ENCODE data around the gene CUX1.

Gene CUX1, protein sequence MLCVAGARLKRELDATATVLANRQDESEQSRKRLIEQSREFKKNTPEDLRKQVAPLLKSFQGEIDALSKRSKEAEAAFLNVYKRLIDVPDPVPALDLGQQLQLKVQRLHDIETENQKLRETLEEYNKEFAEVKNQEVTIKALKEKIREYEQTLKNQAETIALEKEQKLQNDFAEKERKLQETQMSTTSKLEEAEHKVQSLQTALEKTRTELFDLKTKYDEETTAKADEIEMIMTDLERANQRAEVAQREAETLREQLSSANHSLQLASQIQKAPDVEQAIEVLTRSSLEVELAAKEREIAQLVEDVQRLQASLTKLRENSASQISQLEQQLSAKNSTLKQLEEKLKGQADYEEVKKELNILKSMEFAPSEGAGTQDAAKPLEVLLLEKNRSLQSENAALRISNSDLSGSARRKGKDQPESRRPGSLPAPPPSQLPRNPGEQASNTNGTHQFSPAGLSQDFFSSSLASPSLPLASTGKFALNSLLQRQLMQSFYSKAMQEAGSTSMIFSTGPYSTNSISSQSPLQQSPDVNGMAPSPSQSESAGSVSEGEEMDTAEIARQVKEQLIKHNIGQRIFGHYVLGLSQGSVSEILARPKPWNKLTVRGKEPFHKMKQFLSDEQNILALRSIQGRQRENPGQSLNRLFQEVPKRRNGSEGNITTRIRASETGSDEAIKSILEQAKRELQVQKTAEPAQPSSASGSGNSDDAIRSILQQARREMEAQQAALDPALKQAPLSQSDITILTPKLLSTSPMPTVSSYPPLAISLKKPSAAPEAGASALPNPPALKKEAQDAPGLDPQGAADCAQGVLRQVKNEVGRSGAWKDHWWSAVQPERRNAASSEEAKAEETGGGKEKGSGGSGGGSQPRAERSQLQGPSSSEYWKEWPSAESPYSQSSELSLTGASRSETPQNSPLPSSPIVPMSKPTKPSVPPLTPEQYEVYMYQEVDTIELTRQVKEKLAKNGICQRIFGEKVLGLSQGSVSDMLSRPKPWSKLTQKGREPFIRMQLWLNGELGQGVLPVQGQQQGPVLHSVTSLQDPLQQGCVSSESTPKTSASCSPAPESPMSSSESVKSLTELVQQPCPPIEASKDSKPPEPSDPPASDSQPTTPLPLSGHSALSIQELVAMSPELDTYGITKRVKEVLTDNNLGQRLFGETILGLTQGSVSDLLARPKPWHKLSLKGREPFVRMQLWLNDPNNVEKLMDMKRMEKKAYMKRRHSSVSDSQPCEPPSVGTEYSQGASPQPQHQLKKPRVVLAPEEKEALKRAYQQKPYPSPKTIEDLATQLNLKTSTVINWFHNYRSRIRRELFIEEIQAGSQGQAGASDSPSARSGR (N-terminal part only)

DNA sequence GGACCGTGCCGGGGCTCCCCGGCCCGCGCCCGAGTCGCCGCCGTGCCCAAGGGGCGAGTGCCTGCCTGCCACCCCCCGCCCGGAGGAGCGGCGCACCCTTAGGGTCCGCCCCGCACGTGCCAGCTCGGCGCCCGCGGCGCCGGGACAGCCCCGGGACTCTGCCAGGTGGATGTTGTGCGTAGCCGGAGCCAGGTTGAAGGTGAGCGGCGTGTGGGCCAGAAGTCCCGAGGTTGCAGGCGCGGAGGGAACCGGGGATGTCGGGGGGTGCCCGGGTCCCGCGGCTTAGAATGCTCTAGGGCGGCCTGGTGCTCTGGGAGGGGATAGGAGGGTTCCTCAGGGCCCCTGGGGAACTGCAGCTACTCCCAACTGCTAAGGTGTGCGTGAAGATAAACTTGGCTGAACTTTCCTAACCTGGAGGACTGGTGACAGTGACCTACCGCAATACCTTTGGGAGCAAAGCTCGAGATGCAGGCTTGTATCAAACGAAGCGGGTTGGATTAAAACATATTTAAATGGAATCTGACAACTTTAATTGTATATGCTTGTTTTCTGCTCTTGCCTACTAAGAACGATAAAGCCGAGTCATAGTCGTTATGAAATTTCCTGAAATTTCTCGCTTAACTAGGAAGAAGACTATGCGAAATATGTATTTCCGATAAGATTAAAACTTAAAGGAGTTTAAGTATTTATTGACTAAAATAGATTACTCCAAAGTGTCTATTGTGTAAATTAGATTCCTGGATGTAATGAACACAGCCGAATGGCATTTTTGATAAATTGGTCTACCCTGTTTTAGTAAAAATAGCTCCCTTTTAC lies at the start of gene CUX1:
CUX1 (plus strand) TSS at position 156 of the 816 bp plus-strand sequence; CDS start at position 170, 14 bp downstream.
- DNase-seq (ENCODE audit: low read depth in 1 of 2, low spot score in 1 of 2) = peak in 1 of 2 donors; percentile 21

- no peak for DNase-seq (ENCODE audit: low read depth in 1 of 2, low spot score in 1 of 2)
Observed at GRCh38 chr7:101768280-101768679, 49.1 kb upstream of the CUX1 start.

DNA sequence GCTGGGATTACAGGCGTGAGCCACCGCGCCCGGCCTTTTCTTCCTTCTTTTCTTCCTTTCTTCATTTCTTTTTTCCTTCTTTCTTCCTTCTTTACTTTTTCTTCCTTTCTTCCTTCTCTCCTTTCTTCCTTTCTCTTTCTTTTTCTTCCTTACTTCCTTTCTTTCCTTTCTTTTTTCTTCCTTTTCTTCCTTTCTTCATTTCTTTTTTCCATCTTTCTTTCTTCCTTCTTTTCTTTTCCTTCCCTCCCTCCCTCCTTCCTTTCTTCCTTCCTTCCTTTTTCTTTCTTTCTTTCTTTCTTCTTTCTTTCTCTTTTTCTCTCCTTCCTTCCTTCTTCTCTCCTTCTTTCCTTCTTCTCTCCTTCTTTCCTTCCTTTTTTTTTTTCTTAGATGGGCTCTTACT lies 47.0 kb upstream of the CUX1 start:
- DNase-seq (ENCODE audit: low read depth in 1 of 2, low spot score in 1 of 2) = no peak

DNA sequence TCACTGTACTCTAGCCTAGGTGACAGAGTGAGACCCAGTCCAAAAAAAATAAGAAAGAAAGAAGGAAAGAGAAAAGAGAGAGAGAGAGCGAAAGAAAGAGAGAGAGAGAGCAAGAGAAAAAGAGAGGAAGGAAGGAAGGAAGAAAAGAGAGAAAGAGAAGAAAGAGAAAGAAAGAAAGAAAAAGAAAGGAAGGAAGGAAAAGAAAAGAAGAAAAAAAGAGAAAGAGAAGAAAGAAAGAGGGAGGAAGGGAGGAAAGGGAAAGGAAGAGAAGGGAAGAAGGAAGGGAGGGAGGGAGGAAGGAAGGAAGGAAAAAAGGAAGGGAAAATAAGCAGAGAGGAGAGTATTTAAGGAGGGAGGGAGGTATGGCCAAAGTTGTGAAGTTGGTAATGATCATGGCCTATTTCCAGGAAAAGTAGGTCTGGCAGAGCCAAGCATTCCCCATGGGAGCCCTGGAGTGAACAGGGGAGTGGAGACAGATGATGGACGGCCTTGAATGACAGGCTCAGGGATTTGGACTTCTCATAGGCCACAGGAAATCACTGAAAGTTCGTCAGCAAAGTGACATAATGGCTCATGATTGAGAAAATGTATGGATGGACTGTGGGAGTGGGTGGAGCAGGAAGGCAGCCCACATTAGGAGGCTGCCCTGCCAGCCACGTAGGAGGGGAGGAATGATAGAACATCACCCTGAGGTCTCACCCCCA lies 44.8 kb upstream of the CUX1 start:
- DNase-seq (ENCODE audit: low read depth in 1 of 2, low spot score in 1 of 2) = no peak

DNA sequence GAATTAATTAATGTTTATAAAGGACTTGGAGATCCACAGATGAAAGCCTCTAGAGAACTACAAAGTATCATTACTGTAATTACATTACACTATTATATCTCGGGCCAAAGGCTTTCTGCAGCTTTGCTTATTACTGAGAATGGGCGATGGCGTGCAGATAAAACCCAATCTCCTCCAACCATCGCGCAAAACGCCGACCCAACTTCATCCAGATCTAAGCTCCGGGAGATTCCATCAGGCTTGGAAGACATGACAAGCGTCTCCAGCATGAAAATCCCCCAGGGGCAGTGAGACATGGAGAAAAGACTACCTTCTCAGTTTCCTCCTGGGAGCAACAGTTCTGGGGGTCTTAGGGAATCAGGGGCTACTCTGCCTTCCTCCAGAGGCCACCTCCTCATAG lies 42.2 kb upstream of the CUX1 start:
- no peak for DNase-seq (ENCODE audit: low read depth in 1 of 2, low spot score in 1 of 2)

- DNase-seq (ENCODE audit: low read depth in 1 of 2, low spot score in 1 of 2) = no peak
Observed at GRCh38 chr7:101778026-101778580, 39.3 kb upstream of the CUX1 start.

- DNase-seq (ENCODE audit: low read depth in 1 of 2, low spot score in 1 of 2) = no peak
Observed at GRCh38 chr7:101779267-101779666, 38.2 kb upstream of the CUX1 start.

- no peak for DNase-seq (ENCODE audit: low read depth in 1 of 2, low spot score in 1 of 2)
Observed at GRCh38 chr7:101780281-101780680, 37.1 kb upstream of the CUX1 start.

DNA sequence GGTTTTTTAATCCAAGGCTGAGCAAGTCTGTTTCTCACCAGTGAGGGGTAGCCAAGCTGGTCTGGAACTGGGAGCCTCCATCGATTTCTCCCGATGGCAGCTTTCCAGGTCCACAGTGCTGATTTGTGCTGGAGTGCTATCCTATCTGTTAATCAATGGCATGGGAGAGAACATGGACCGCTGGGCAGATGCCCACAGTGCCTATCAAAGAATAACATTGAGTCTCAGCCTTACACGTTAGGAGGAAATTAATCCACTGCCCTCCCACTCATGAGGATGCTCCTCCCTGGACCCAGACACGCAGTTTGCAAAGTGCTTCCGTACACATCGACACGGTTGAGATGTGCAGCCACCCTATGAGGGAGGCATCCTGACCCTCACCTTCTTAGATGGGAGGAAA lies 36.0 kb upstream of the CUX1 start:
- no peak for DNase-seq (ENCODE audit: low read depth in 1 of 2, low spot score in 1 of 2)

- DNase-seq (ENCODE audit: low read depth in 1 of 2, low spot score in 1 of 2) = no peak
Observed at GRCh38 chr7:101782476-101782875, 35.0 kb upstream of the CUX1 start.

GRCh38 chr7:101782896-101783295 lies 34.5 kb upstream of the CUX1 start:
- DNase-seq (ENCODE audit: low read depth in 1 of 2, low spot score in 1 of 2) = no peak

DNA sequence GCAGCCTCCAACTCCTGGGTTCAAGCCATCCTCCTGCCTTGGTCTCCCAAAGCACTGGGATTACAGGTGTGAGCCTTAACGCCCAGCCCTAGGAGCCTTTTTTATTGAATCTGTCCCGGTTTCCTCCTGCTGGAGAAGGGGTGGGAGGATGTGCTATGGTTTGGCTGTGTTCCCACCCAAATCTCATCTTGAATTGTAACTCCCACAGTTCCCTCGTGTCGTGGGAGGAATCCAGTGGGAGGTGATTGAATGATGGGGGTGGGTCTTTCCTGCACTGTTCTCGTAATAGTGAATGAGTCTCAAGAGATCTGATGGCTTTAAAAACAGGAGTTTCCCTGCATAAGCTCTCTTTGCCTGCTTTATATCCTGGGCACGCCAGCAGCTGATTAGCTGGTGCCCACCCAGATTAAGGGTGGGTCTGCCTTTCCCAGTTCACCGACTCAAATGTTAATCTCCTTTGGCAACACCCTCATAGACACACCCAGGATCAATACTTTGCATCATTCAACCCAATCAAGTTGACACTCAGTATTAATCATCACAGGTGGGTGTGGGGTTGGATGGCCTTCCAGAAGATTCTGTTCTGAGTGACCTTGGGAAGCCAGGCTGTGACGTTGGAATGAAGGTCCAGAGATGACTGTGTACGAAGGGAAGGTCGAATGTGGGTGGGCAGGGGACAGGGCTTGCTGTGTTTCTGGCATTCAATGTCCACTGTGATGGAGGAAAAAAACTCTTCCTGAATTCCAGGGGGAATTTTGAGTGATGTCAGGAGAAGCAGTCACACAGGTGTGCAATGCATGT lies 33.8 kb upstream of the CUX1 start:
- no peak for DNase-seq (ENCODE audit: low read depth in 1 of 2, low spot score in 1 of 2)

- no peak for DNase-seq (ENCODE audit: low read depth in 1 of 2, low spot score in 1 of 2)
Observed at GRCh38 chr7:101784292-101785127, 32.9 kb upstream of the CUX1 start.

DNA sequence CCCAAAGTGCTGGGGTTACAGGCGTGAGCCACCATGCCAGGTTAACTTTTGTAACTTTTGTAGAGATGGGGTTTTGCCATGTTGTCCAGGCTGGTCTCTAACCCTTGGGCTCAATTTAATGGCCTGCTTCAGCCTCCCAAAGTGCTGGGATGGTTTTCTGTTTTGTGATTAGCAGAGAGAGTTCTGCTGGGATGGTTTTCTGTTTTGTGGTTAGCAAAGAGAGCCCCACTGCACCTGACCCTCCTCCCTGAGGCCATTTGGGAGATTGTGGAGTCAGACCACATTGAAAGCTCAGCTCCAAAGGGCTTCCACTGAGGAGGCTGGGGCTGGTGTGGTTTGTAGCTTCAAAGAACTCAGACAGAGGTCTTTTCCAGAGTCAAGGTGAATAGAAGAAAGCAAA lies 29.6 kb upstream of the CUX1 start:
- DNase-seq (ENCODE audit: low read depth in 1 of 2, low spot score in 1 of 2) = no peak

DNA sequence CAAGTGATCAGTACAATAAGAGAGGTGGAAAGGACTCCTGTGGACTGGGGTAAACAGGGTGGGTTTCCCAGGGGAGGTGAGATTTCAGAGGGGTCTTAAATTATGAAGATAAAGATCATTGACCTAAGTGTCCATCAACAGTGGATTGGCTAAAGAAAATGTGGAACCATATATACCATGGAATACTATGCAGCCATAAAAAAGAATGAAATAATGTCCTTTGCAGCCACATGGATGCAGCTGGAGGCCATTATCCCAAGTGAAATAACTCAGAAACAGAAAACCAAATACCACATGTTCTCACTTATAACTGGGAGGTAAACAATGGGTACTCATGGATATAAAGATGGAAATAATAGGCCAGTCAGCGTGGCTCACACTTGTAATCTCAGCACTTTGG lies 28.9 kb upstream of the CUX1 start:
- DNase-seq (ENCODE audit: low read depth in 1 of 2, low spot score in 1 of 2) = no peak

DNA sequence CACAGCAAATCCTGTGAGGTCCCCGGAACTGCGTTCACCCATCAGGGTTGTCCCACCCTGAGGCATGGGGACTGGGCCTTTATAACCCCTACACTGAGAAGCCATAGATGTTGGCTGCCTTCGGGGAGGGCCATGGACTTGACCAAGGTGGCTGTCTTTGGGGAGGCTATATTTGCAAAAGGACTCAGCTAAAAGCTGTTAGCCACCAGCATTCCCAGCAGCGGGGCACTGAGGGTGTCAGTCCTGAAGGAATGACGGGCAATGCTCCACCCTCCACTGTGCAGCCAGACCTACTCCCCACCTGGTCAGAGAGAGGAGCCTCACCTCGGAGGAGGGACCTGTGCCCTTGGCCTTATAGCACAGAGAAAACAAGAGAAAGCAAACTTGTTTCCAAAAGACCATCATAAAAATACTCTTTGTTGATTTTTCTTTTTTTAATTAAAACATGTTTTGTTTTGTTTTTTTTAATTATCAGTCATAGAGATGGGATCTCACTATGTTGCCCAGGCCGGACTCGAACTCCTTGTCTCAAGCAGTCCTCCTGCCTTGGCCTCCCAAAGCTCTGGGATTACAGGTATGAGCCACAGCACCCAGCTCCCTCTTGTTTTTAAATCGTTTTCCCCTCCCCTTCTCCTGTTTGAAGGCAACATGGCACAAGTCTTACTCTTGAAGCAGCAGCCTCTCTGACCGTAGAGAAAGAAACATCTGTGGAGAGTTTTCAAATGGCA lies 26.7 kb upstream of the CUX1 start:
- DNase-seq (ENCODE audit: low read depth in 1 of 2, low spot score in 1 of 2) = no peak

DNA sequence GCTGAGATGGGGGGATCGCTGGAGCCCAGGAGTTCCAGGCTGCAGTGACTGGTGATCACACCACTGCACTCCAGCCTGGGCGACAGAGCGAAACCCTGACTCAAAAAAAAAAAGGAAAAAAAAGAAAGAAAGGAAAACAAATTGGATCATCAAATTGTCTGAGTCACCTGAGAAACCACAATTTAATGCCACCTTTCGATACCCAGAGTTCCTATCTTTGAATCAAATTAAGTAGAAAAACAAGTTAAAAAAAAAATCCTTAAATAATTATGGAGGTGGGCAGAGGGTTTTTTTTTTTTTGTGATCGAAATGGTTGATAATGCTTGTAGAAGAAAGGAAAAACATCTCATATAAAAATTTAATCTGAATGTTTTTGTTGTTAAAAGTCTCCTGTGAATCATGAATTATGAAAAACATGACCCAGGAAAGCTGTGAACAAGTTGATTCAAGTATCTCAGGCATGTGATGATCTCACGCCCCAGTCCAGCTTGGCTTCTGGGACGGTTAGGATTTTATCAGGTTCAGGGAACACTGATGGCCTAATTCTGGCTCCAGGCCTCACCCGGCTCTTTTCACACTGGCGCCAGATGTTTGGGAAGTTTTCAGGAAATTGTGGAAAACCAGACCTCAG lies 25.3 kb upstream of the CUX1 start:
- DNase-seq (ENCODE audit: low read depth in 1 of 2, low spot score in 1 of 2) = no peak

Measured in stimulated activated CD4-positive, alpha-beta T cell treated with anti-CD3 and anti-CD28 coated beads, Interleukin-15, amount 100 ng/mL, for 1 hour (primary cell).